SK-N-SH (cell line): ENCODE results near the gene OR10H2. TPM values are rescaled to one million over a fixed set of nuclear protein-coding genes. Genes with fewer than 3 reads are reported as not detected.

Experiments used
- CTCF ChIA-PET: fragments of 300-600, 350-600 bp; formaldehyde crosslinking; extraction: SDS; loops from one replicate; lab custom pipeline; 2021; lab: Yijun Ruan, JAX
- POLR2A ChIA-PET: fragments of 350-600 bp; sonication (Branson Sonifier 250); formaldehyde crosslinking; extraction: SDS; loops from one replicate; lab custom pipeline; 2020; ENCODE audit warnings: antibody characterized with exemption, inconsistent platforms; lab: Yijun Ruan, JAX
- DNase-seq: peaks from one replicate; pipeline ENCODE4 v3.0.0; 2012
- H2AFZ ChIP-seq: fragments of 200-600 bp; sonication (generic); 2 replicates; pipeline ENCODE4 v1.8.1; 2016; ENCODE audit warnings: antibody characterized with exemption, mild to moderate bottlenecking, low read depth
- H3F3A ChIP-seq: fragments of 200-600 bp; sonication (generic); replicated peaks from 2 replicates; pipeline ENCODE3; 2016; ENCODE audit warnings: antibody characterized with exemption, mild to moderate bottlenecking; ENCODE audit not compliant: insufficient read depth
- H3K27ac ChIP-seq, 2 experiments: fragments of 200-500 bp in 1 of 2; fragments of 200-600 bp in 1 of 2; sonication (Bioruptor generic) in 1 of 2; sonication (generic), shearing (Covaris generic) in 1 of 2; 2 replicates each; pipeline versions ENCODE4 v1.5.1 to v1.6.1; 2014 to 2016; ENCODE audit warnings: low read depth in 2 of 2, inconsistent platforms in 1 of 2, low read length in 1 of 2, mild to moderate bottlenecking in 1 of 2, mixed read lengths in 1 of 2
- H3K27me3 ChIP-seq: fragments of 200-600 bp; sonication (generic), shearing (Covaris generic); 2 replicates; pipeline ENCODE4 v1.6.1; 2016; ENCODE audit warnings: mixed run types; ENCODE audit not compliant: insufficient read depth
- H3K36me3 ChIP-seq, 2 experiments: fragments of 200-500 bp in 1 of 2; fragments of 200-600 bp in 1 of 2; sonication (Bioruptor generic) in 1 of 2; sonication (generic) in 1 of 2; replicated peaks in 1 of 2; 2 replicates each; pipeline versions ENCODE3 to v1.5.1; 2014 to 2016; ENCODE audit warnings: low read length in 1 of 2, mild to moderate bottlenecking in 1 of 2; ENCODE audit not compliant: insufficient read depth in 2 of 2, control insufficient read depth in 1 of 2
- H3K4me1 ChIP-seq, 2 experiments: fragments of 200-500 bp in 1 of 2; fragments of 200-600 bp in 1 of 2; sonication (Bioruptor generic) in 1 of 2; sonication (generic), shearing (Covaris generic) in 1 of 2; 2 replicates each; pipeline versions ENCODE4 v1.5.1 to v1.6.1; 2014 to 2016; ENCODE audit warnings: low read depth in 1 of 2, low read length in 1 of 2, mixed run types in 1 of 2; ENCODE audit not compliant: insufficient read depth in 2 of 2, control insufficient read depth in 1 of 2
- H3K4me2 ChIP-seq: fragments of 200-600 bp; sonication (generic), shearing (Covaris generic); 2 replicates; pipeline ENCODE4 v1.6.1; 2017; ENCODE audit warnings: mixed run types
- H3K4me3 ChIP-seq, 2 experiments: fragments of 200-500 bp in 1 of 2; fragments of 200-600 bp in 1 of 2; sonication (Bioruptor generic) in 1 of 2; sonication (generic), shearing (Covaris generic) in 1 of 2; 2 replicates each; pipeline versions ENCODE4 v1.5.1 to v1.8.1; 2014 to 2016; ENCODE audit warnings: low read depth in 2 of 2, inconsistent platforms in 1 of 2, low read length in 1 of 2, mild to moderate bottlenecking in 1 of 2, mixed read lengths in 1 of 2, moderate library complexity in 1 of 2
- H3K79me2 ChIP-seq: fragments of 200-600 bp; sonication (generic); 2 replicates; pipeline ENCODE4 v1.8.1; 2017; ENCODE audit warnings: mild to moderate bottlenecking; ENCODE audit not compliant: insufficient read depth
- H3K9ac ChIP-seq: fragments of 200-600 bp; sonication (generic); 2 replicates; pipeline ENCODE4 v1.6.1; 2017; ENCODE audit warnings: mixed run types
- H3K9me2 ChIP-seq: fragments of 200-600 bp; sonication (generic); 2 replicates; pipeline ENCODE4 v1.6.1; 2017; ENCODE audit warnings: mixed run types
- H3K9me3 ChIP-seq: fragments of 200-600 bp; sonication (generic); 2 replicates; pipeline ENCODE4 v1.6.1; 2017; ENCODE audit warnings: mixed run types, mild to moderate bottlenecking, moderate library complexity
- H4K20me1 ChIP-seq: fragments of 200-600 bp; sonication (generic); 2 replicates; pipeline ENCODE4 v1.6.1; 2017; ENCODE audit warnings: mild to moderate bottlenecking, mixed run types; ENCODE audit not compliant: insufficient read depth
- EP300 ChIP-seq, 2 experiments: IDR thresholded peaks; 2 replicates each; pipeline versions ENCODE4 v1.4.0 to v1.6.1; 2012; ENCODE audit warnings: borderline replicate concordance in 1 of 2, low read depth in 1 of 2, low read length in 1 of 2
- FOSL2 ChIP-seq: IDR thresholded peaks from 2 replicates; pipeline ENCODE4 v1.4.0; 2012; ENCODE audit warnings: low read depth, mild to moderate bottlenecking, moderate library complexity, borderline replicate concordance
- GATA2 ChIP-seq: sonication (generic); formaldehyde crosslinking; IDR thresholded peaks from 2 replicates; pipeline ENCODE4 v1.5.0; 2020; ENCODE audit warnings: mild to moderate bottlenecking, missing genetic modification reagents
- IRF3 ChIP-seq: fragments of 150-350 bp; IDR thresholded peaks from 2 replicates; pipeline ENCODE4 v1.6.1; 2016; ENCODE audit warnings: mild to moderate bottlenecking, low read depth, low read length
- MAX ChIP-seq: IDR thresholded peaks from 2 replicates; pipeline ENCODE4 v1.4.0; 2012; ENCODE audit warnings: low read depth
- MXI1 ChIP-seq: IDR thresholded peaks from 2 replicates; pipeline ENCODE4 v1.6.1; 2012; ENCODE audit warnings: mild to moderate bottlenecking, low read depth, low read length, improper control_type of control experiment
- POLR2AphosphoS5 ChIP-seq: IDR thresholded peaks from 2 replicates; pipeline ENCODE4 v1.6.1; 2012; ENCODE audit warnings: low read depth, low read length
- REST ChIP-seq: IDR thresholded peaks from 2 replicates; pipeline ENCODE4 v1.6.1; 2012; ENCODE audit warnings: mild to moderate bottlenecking, low read depth, low read length, moderate library complexity
- RFX5 ChIP-seq: IDR thresholded peaks from 2 replicates; pipeline ENCODE4 v1.6.1; 2012; ENCODE audit warnings: mild to moderate bottlenecking, improper control_type of control experiment, low read length
- SIN3A ChIP-seq: IDR thresholded peaks from 2 replicates; pipeline ENCODE4 v1.6.1; 2012; ENCODE audit warnings: low read depth, mild to moderate bottlenecking, low read length, moderate library complexity, borderline replicate concordance
- TCF12 ChIP-seq: IDR thresholded peaks from 2 replicates; pipeline ENCODE4 v1.4.0; 2012
- USF1 ChIP-seq: IDR thresholded peaks from 2 replicates; pipeline ENCODE4 v1.4.0; 2012; ENCODE audit warnings: low read depth, borderline replicate concordance
- USF2 ChIP-seq: fragments of 150-350 bp; IDR thresholded peaks from 2 replicates; pipeline ENCODE4 v1.6.1; 2017; ENCODE audit warnings: antibody characterized with exemption, low read length, low read depth, borderline replicate concordance
- YY1 ChIP-seq: IDR thresholded peaks from 2 replicates; pipeline ENCODE4 v1.4.0; 2012; ENCODE audit warnings: low read depth, mild to moderate bottlenecking
- WGBS: methylation state at CpG from one replicate; pipeline ENCODE4 v1.1.6; 2017; ENCODE audit warnings: low lambda C conversion rate; 5-methylcytosine and 5-hydroxymethylcytosine counted together
- polyA plus RNA-seq, 3 experiments: library from polyadenylated mRNA; depleted of rRNA; stranded (reverse); fragments of >200 nt; gene quantifications; 2 replicates each; pipeline ENCODE4 v1.2.3, GENCODE V29; 2012

Gene OR10H2
- polyA plus RNA-seq, 1 of the 3 experiments (the other 2 are of a cell fraction), result not detected

GRCh38 chr19:15714638-15715037 lies 13.2 kb upstream of the OR10H2 start:
- ChIA-PET POLR2A (no interaction called here), CTCF (no interaction called here)
- no peaks in the 10 kb centered on the region for H4K20me1 ChIP-seq
- H3K9ac ChIP-seq, result no peak overlapping the region
- no peak overlapping the region for H3K4me3 ChIP-seq
- DNase-seq, result no peak
- no peak overlapping the region for H2AFZ ChIP-seq
- H3F3A ChIP-seq, result no peaks in the 10 kb centered on the region
- TF ChIP-seq USF2 (no peak), RFX5 (no peak), FOSL2 (no peak), REST (no peak), EP300 (IDR thresholded peaks at IDR 0.05; ENCODE audit: borderline replicate concordance in 1 of 2, low read depth in 1 of 2, low read length in 1 of 2) (no peak), POLR2AphosphoS5 (no peak), TCF12 (no peak), USF1 (no peak), SIN3A (no peak), IRF3 (no peak), MAX (no peak), MXI1 (no peak), YY1 (no peak), GATA2 (CRISPR knock-in tag) (no peak)
- no peak overlapping the region for H3K27ac ChIP-seq
- H3K27me3 ChIP-seq, result no peaks in the 10 kb centered on the region
- no peak overlapping the region for H3K4me2 ChIP-seq
- H3K4me1 ChIP-seq, result no peaks in the 10 kb centered on the region
- H3K9me3 ChIP-seq, result no peaks in the 10 kb centered on the region
- H3K9me2 ChIP-seq, result no peaks in the 10 kb centered on the region
- H3K36me3 ChIP-seq, result no peaks in the 10 kb centered on the region
- H3K79me2 ChIP-seq, result no peaks in the 10 kb centered on the region
- WGBS, result 0% methylated on average over 3 of the region's 3 CpGs
